Endothelial cell of hepatic sinusoid (primary cell): ENCODE measurements around the gene DTD1.

Experiments
- in situ Hi-C: cut with HindIII; loops from 2 replicates; pipeline ENCODE4 v1.10.0; 2017; ENCODE audit warnings: low sequenced_read_pairs

DTD1 gene

DNA sequence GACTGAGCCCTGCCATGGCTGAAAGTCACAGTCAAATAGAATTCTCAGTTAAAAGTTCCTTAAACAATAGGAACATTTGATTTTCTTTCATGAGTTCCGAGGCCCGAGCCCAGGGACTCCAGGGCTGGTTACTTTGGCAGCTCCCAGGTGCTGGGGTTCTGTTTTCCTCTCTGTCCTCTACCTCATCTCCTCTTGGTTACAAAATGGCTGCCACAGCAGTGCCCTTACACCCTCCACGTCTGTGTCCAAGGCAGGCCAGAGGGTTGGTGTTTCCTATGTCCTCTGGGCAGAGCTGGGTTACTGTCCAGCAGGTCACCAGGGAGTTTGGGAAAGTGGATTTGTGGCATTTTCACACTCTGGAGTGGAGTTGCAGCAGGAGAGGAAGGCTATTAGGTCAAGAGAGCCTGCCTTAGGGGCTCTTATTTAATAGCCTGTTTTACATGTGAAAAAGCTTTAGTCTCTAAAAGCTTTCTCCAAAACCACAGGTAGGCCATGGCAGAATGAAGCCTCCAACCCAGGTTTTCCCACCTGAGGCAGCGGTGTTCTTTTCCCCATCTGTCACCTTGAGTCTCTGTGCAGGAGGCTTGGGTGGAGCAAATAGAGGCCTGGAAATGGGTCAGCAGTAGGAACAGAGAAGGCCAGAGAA is 111.0 kb downstream of the DTD1 start:
- in situ Hi-C loops = no loop called here

DNA sequence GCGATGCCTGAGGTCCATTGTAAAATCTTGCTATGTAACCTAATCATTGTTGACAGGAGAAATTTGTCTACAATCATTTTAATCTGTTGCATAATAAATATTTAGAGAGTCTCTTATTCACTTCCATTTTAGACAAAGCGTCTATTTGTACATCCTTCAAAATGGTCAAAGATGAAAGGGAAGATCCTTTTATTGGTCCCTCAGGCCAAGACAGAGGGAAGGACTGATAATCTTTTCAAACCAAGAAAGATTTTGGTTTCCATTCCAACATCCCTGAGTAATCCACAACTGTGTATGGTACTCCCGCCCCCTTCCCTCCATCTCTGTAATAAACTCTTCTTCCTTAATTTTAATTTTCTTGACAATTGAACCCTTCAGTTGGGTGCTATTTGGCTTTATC is 114.1 kb downstream of the DTD1 start:
- in situ Hi-C loops = no loop called here

GRCh38 chr20:18702736-18703135 is 114.9 kb downstream of the DTD1 start:
- in situ Hi-C loops = no loop called here

DNA sequence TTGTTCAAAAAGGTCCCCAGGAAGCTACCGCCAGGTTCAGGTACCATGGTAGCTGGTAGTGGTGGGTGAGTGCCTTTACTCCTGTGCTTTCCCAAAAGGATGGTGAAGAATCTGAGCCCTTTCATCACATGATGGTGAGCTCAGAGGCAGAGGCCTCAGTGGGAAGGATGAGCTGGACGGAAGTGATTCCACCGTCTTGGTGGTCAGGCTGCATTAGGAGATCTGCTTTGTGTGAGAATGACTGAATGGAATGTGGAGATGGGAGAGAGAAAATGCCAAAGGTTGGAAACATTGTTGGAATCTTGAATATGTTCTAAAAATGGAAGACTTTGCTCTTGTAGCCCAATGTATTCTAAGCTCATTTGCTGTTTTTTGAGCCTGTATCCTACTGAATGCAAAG is 117.6 kb downstream of the DTD1 start:
- in situ Hi-C loops = no loop called here

DNA sequence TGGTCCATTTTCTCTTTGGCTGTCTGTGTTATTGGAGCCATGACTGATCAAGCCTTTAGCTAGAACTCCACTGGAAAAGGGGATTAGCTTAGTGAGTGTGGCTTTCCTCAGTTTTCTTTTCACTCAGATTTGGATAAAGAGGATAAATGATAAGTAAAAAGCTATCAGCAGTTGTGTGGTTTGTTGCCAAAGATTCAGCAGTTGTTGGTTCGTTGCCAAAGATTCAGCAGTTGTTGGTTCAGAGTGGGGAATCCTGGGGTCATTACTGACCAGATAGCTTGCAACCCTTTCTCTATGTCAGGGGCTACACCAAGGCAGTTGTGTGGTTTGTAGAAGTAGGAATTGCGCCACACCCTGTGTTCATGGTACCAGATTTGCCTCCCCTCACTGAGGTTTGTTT is 118.1 kb downstream of the DTD1 start:
- in situ Hi-C loops = no loop called here

- in situ Hi-C loops = loop anchor here (10.0 kb wide), 1 partner anchor 57 kb away; no protein-coding TSS in a partner anchor
Observed at GRCh38 chr20:18712131-18712530, 124.3 kb downstream of the DTD1 start.

- in situ Hi-C loops = loop anchor here (10.0 kb wide), 1 partner anchor 58 kb away; no protein-coding TSS in a partner anchor
Observed at GRCh38 chr20:18712882-18713281, 125.0 kb downstream of the DTD1 start.

GRCh38 chr20:18715564-18715963 is 127.7 kb downstream of the DTD1 start:
- in situ Hi-C loops = loop anchor here (10.0 kb wide), 1 partner anchor 61 kb away; no protein-coding TSS in a partner anchor

- in situ Hi-C loops = loop anchor here (10.0 kb wide), 1 partner anchor 62 kb away; no protein-coding TSS in a partner anchor
Observed at GRCh38 chr20:18717062-18717461, 129.2 kb downstream of the DTD1 start.

GRCh38 chr20:18718129-18718528 is 130.3 kb downstream of the DTD1 start:
- in situ Hi-C loops = loop anchor here (10.0 kb wide), 1 partner anchor 63 kb away; no protein-coding TSS in a partner anchor

GRCh38 chr20:18719426-18719825 is 131.6 kb downstream of the DTD1 start:
- in situ Hi-C loops = loop anchor here (10.0 kb wide), 1 partner anchor 65 kb away; no protein-coding TSS in a partner anchor

GRCh38 chr20:18721551-18722115 is 133.8 kb downstream of the DTD1 start:
- in situ Hi-C loops = no loop called here

DNA sequence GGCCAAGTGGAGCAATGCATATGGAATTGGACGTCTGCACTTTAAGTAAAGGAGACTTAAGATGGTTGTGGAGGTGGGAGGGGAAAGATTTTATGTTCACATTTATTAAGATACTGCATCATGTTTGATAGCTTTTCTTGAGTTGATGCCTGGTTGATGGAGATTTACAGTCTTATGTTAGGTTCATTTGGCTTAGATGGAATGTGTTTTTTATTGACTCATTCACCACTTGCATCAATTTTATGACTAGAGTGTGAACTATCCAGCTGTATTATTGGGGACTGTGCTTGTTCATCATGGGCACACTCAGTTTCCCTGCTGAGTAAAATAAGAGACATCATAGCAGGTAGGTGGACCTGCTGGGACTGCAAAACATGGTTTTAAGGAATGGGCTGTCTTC is 134.5 kb downstream of the DTD1 start:
- in situ Hi-C loops = no loop called here

DNA sequence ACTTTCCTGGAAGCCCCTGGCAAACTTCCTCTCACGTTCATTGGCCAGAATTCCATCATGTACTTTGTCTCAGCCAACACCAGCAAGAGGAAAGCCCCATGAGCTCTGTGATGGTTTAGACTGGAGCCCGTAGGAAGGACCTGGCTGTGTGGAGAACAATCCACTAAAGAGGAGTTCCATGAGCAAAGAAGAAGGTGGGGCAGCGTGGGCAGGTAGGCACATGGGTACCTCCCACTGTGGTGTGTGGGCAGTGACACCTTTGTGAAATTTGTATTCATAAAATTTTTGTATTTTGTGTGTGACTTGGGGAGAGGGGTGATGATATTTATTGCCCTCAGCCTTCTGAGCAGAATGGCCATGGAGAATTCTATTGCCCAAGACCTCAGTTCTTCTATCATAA is 136.2 kb downstream of the DTD1 start:
- in situ Hi-C loops = no loop called here

- in situ Hi-C loops = no loop called here
Observed at GRCh38 chr20:18724788-18725464, 137.1 kb downstream of the DTD1 start.

- in situ Hi-C loops = no loop called here
Observed at GRCh38 chr20:18727032-18727508, 139.2 kb downstream of the DTD1 start.

- in situ Hi-C loops = no loop called here
Observed at GRCh38 chr20:18728165-18728869, 140.5 kb downstream of the DTD1 start.

GRCh38 chr20:18728870-18729224 is 141.0 kb downstream of the DTD1 start:
- in situ Hi-C loops = no loop called here

DNA sequence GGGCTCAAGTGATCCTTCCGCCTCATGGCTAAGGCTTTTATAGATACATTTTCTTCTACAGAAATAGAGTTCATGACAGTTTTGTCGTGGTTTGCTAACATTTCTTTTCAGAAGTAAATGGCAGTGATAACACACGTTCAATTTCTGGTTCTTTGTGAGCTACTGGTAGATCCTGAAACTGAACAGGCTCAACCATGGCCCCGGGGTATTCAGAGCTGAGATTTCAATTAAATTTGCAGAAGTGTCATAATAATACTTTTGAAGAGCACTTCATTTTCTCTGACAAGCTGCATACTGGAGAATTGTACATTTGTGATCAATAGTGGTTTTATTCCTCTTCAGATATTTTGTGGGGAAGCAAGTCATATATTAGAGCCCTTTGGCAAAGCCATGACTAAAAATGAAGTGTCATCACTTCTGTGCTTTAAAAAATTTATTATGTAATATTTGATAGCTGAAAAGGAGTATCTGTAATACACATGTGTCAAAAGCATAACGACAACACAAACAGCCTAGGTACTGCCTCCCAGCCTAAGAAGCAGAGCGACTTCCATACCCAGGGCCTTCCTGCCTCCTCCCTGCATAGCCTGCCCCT is 141.5 kb downstream of the DTD1 start:
- in situ Hi-C loops = no loop called here

DNA sequence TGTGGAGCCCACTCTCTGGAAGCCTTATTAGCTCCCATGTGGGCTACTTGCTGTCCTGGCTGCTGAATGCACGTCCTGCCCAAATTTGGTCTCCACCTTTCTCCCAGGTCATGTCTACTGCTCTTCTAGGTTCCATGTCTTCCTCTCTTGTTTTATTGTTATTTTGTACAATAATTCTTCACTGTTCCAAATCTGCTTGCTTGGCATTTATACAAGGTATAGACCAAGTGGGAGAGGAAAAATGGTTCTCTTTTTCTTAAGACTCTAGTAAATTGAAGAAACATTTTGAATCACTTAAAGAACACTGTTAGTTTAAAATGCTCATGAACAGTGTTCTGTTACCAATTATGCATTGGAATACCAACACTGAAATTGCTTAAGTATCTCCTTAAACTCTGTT is 144.1 kb downstream of the DTD1 start:
- in situ Hi-C loops = no loop called here
